HCT116 (cell line): ENCODE results near the gene SF3B4.

Source experiments
- POLR2A ChIP-seq: IDR thresholded peaks from 2 replicates; pipeline ENCODE4 v1.7.0; 2011; ENCODE audit warnings: borderline replicate concordance; ENCODE audit not compliant: insufficient read depth, insufficient read length; ENCODE audit errors: extremely low read depth
- SP1 ChIP-seq: IDR thresholded peaks from 2 replicates; pipeline ENCODE4 v1.6.1; 2012; ENCODE audit warnings: low read depth
- TF ChIP-seq, protein P1 (sequence below), 3 experiments: fragments of 200-600 bp in 1 of 3; sonication (generic) in 1 of 3; IDR thresholded peaks in 2 of 3; conservative IDR thresholded peaks in 1 of 3; 2 replicates each; pipeline ENCODE4 v1.5.1; 2012 to 2017; ENCODE audit warnings: low read depth in 2 of 3, low read length in 2 of 3, antibody characterized with exemption in 1 of 3, borderline replicate concordance in 1 of 3, control low read depth in 1 of 3, mild to moderate bottlenecking in 1 of 3, mixed read lengths in 1 of 3, mixed run types in 1 of 3, moderate library complexity in 1 of 3; ENCODE audit not compliant: insufficient read depth in 1 of 3

DNA sequence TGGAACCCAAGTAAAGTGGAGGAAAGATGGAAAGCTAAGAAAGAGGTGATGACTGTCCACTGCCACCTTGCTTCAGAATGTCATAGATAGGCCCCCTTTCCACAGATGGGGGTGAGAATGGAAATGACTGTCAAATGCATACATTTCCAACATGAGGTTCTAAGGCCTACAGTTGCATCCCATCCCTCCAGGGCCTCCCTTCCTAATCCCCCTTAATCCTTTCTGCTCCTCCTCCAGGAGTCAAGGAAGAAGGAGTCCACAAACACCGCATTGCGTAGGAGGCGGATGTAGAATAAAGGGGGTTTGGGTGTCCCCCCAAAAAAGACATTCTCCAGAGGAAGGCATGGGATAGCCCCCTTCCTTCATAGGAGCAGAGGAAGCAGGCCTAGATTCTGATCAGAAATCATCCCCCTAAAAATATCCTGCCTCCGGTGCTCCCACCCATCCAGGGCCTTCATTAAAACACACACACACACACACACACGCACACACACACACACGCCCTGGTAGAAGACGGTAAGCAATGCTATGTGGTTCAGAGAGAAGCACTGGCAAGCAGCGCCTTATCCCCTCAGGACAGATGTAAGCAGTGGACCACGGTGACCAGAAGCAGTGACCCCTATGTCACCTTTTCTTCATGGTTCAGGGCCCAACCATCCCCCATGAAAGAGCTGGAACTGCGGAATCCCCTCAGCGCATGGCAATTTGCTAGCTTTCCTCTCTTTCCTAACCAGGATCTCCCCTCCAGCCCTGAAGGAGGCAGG, 12.0 kb downstream of the SF3B4 start:
- TF ChIP-seq SP1 (no peak), POLR2A (no peak)
- TF ChIP-seq, protein P1, sequence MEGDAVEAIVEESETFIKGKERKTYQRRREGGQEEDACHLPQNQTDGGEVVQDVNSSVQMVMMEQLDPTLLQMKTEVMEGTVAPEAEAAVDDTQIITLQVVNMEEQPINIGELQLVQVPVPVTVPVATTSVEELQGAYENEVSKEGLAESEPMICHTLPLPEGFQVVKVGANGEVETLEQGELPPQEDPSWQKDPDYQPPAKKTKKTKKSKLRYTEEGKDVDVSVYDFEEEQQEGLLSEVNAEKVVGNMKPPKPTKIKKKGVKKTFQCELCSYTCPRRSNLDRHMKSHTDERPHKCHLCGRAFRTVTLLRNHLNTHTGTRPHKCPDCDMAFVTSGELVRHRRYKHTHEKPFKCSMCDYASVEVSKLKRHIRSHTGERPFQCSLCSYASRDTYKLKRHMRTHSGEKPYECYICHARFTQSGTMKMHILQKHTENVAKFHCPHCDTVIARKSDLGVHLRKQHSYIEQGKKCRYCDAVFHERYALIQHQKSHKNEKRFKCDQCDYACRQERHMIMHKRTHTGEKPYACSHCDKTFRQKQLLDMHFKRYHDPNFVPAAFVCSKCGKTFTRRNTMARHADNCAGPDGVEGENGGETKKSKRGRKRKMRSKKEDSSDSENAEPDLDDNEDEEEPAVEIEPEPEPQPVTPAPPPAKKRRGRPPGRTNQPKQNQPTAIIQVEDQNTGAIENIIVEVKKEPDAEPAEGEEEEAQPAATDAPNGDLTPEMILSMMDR (IDR thresholded peaks at IDR 0.05 in 2 of 3, conservative IDR thresholded peaks at IDR 0.05 in 1 of 3; ENCODE audit: borderline replicate concordance in 1 of 3, insufficient read depth in 1 of 3, low read depth in 2 of 3, low read length in 2 of 3): no peak
